ENCODE results near the gene CDC42EP4.

Gene CDC42EP4

DNA sequence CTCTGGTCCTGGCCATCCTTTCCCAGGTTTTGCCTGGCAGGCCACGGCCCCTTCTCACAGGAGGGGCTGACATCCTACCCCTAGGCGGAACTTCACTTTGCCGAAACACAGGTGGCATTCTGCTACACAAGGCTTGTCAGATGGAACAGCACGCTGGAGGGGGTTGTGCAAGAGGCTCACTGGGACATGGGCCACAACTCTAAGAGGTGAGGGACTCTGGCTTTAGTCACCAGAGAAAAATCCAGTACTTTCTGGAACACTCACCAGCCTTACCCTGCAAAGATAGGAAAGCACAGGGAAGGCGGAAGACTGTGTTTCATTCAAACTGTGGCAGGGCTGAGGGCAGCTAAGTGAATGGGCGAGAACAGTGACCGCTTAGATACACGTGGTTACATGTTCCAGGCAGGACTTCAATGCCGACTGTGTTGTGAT lies 18.3 kb downstream of the CDC42EP4 start:
- no peak for DNase-seq

DNA sequence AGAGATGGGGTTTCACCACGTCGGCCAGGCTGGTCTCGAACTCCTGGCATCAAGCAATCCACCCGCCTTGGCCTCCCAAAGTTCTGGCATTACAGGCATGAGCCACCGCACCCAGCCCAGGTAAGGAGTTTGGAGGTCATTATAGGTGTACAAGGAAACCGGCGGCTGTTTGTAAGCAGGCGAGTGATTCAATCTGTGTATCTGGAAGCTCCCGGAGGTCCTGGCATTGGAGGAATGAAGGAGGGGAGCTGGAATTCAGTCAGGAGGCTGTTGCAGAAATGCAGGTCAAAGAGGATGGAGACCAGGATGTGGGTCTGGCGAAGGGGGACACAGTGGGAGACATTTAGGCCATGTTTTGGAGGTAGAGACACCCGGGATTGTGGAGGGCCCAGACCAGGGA lies 18.8 kb downstream of the CDC42EP4 start:
- DNase-seq = no peak

GRCh38 chr17:73292031-73292531 lies 19.7 kb downstream of the CDC42EP4 start:
- DNase-seq = no peak

GRCh38 chr17:73291260-73291801 lies 20.5 kb downstream of the CDC42EP4 start:
- DNase-seq = no peak

DNA sequence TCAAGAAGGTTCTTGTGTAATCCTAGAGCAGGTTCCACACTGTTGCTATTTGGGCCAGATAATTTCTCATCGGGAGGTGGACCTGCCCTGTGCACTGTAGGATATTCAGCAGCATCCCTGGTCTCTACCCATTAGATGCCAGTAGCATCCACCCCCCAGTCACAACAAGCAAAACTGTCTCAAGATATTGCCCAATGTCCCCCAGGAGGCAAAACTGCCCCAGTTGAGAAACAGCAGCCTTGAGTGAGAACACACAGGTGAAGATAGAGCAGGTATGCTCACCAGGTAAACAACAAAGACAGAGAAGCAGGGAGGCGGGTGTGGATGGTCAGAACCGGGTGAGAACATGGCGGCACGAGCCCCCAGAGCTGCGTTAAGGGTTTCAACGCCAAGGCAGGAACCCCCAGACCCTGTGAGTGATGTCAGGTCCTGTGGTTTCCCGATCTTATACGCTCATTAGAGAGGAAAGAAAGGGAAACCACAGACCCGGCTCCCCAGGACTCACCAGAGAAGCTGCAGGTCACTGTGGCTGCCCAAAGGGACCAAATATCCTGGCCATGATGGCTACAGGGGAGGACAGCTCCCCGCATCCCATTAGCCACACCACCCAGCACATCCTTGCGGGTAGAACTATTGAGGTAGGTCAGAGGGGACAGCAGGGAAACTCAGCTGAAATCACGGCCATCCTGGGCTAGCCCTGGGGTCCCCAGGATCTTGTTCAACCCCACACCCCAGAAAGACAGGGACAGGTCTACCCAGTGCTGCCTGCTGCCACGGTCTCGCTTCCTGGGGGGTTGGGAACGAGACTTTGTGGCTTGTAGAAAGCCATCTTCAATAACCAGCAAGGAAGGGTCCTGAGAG lies 21.2 kb downstream of the CDC42EP4 start:
- DNase-seq = no peak

DNA sequence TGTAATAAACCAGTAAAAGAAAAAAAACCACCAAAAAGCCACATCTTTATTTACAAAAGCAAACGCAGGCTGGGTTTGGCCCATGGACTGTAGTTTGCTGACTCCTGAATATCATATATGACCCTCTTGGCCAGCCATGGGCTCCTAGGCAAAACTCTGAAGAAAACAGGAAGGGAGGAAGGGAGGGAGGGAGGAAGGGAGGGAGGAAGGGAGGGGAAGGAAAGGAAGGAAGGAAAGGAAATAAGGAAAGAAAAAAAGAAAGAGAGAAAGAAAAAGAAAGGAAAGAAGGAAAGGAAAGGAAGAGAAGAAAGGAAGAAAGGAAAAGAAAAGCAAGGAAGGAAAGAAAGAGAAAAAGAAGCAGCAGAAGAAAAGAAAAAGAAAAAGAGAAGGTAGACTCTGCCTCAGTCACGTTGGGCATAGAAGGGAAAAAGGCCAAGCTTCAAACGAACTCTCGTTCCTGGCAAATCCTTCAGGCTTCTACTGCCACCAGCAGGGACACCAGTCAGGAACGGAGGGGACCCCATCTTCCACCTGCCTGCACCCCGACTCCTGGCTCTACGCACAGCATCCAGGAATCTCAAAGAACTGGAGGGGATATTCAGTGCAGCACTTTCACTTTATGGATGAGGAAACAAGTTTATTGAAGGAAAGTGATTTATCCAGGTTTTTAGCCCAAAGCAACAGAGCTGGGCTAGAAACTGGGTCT lies 22.1 kb downstream of the CDC42EP4 start:
- DNase-seq = no peak

DNA sequence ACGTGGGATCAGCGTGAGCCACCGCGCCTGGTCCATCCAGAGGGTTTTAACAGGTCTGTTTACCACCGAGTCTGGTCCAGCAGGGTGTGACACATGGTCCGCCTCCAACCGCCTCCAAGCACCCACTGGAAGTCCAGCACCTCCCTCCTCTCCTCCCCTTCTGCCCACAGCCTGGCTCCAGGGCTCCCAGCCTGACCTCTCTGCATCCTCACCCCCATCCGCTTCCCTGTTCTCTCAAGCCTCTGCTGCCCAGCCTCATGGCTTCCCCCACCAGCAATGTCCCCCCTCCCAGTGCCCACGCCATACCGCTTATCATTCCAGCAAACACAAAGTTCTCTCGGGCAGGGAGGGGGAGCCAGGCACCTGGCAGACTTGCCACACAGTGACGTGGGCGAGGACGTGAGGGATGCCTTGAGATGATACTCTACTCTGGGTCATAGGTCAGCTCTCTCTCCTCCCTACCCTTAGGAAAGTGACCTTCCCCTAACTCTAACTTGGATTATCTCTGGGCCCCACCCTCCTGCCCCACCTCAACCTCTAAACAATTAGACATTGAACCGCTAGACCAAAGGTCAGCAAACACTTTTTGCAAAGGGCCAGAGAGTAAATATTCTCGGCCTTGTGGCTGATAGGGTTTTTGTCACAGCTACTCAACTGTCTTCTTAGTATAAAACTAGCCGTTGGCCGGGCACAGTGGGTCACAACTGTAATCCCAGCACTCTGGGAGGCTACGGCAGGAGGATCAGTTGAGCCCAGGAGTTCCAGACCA lies 23.1 kb downstream of the CDC42EP4 start:
- DNase-seq = no peak

- DNase-seq = no peak
Measured at GRCh38 chr17:73286863-73287296, 24.9 kb downstream of the CDC42EP4 start.

- no peak for DNase-seq
Measured at GRCh38 chr17:73285916-73286862, 25.6 kb downstream of the CDC42EP4 start.

- no peak for DNase-seq
Measured at GRCh38 chr17:73285603-73285908, 26.2 kb downstream of the CDC42EP4 start.

GRCh38 chr17:73284906-73285602 lies 26.7 kb downstream of the CDC42EP4 start:
- no peak for DNase-seq

GRCh38 chr17:73284354-73284753 lies 27.4 kb downstream of the CDC42EP4 start:
- DNase-seq = no peak

DNA sequence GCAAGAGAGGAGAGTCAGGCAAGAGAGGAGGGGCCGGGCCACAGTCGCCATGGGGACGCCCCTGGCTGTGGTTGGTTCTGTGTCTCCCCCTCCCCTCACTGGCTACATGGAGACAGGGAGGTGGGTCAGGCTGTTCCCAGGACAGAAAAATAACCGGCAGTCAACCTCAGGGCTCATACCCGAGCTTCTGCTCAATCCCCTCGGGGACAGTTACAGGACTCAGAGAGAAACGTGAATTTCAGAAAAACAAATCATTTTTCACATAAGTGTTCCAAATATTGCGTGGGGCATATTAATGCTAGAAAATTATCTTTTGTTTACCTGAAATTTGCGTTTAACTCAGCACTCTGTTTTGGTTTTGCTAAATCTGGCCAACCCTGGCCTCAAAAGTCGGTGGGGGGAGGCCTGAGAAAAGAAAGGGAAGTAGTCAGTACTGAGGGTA lies 27.9 kb downstream of the CDC42EP4 start:
- no peak for DNase-seq

- DNase-seq = no peak
Measured at GRCh38 chr17:73283250-73283649, 28.6 kb downstream of the CDC42EP4 start.

GRCh38 chr17:73282629-73283028 lies 29.2 kb downstream of the CDC42EP4 start:
- DNase-seq = no peak

GRCh38 chr17:73281928-73282327 lies 29.9 kb downstream of the CDC42EP4 start:
- DNase-seq = no peak

GRCh38 chr17:73280191-73280590 lies 31.6 kb downstream of the CDC42EP4 start:
- no peak for DNase-seq

GRCh38 chr17:73279704-73280103 lies 32.1 kb downstream of the CDC42EP4 start:
- DNase-seq = no peak

- no peak for DNase-seq
Measured at GRCh38 chr17:73278465-73279453, 33.0 kb downstream of the CDC42EP4 start.

GRCh38 chr17:73278049-73278464 lies 33.7 kb downstream of the CDC42EP4 start:
- DNase-seq = no peak

All from central memory CD4-positive, alpha-beta T cell (primary cell).